Measurements from ENCODE around the gene LAMTOR3. TPM values are rescaled to one million over a fixed set of nuclear protein-coding genes. Genes with fewer than 3 reads are reported as not detected.
A peak's percentile ranks its signal among the peaks of the same experiment; 100 is the strongest.

The LAMTOR3 gene
- polyA plus RNA-seq: 10 to 100 TPM; 49.4 to 76.2 TPM

GRCh38 chr4:99894161-99894997 is at the start of gene LAMTOR3:
Gene LAMTOR3 (minus strand): TSS chr4:99894427. CDS start chr4:99893963, 464 bp downstream.
- Histone ChIP-seq H3K4me3 (ENCODE audit: low read depth in 1 of 2, low read length in 2 of 2) (peak within 1 kb of the TSS; percentile 83 to 97), H3K36me3 (ENCODE audit: control insufficient read depth in 2 of 2, insufficient read depth in 2 of 2, low read length in 1 of 2) (no peaks in the 10 kb centered on the region), H3K9me3 (ENCODE audit: control insufficient read depth in 2 of 2, insufficient read depth in 1 of 2, low read depth in 1 of 2, low read length in 1 of 2) (no peaks in the 10 kb centered on the region), H3K27ac (ENCODE audit: low read depth in 2 of 2, low read length in 1 of 2) (peak within 1 kb of the TSS; percentile 92 to 96), H3K27me3 (ENCODE audit: control insufficient read depth in 1 of 2, insufficient read depth in 2 of 2, low read length in 2 of 2) (no peaks in the 10 kb centered on the region), H3K4me1 (ENCODE audit: control insufficient read depth in 2 of 2, insufficient read depth in 2 of 2, low read length in 1 of 2) (no peaks in the 10 kb centered on the region)
- 3% methylated on average over 32 to 39 of the region's 40 CpGs for WGBS, 2 donors

GRCh38 chr4:99938243-99938753 is 44.1 kb upstream of the LAMTOR3 start:
- WGBS, 2 donors: 94 to 96% methylated on average over 3 of the region's 3 CpGs
- no peaks in the 10 kb centered on the region for H3K27me3 ChIP-seq (ENCODE audit: control insufficient read depth in 1 of 2, insufficient read depth in 2 of 2, low read length in 2 of 2)
- peaks cover 0 to 3% of the 10 kb centered on the region in 2 donors for H3K36me3 ChIP-seq (ENCODE audit: control insufficient read depth in 2 of 2, insufficient read depth in 2 of 2, low read length in 1 of 2)
- H3K9me3 ChIP-seq (ENCODE audit: control insufficient read depth in 2 of 2, insufficient read depth in 1 of 2, low read depth in 1 of 2, low read length in 1 of 2): no peaks in the 10 kb centered on the region
- H3K4me3 ChIP-seq (ENCODE audit: low read depth in 1 of 2, low read length in 2 of 2): no peak overlapping the region
- no peaks in the 10 kb centered on the region for H3K4me1 ChIP-seq (ENCODE audit: control insufficient read depth in 2 of 2, insufficient read depth in 2 of 2, low read length in 1 of 2)
- no peak overlapping the region for H3K27ac ChIP-seq (ENCODE audit: low read depth in 2 of 2, low read length in 1 of 2)

- Histone ChIP-seq H3K27me3 (ENCODE audit: control insufficient read depth in 1 of 2, insufficient read depth in 2 of 2, low read length in 2 of 2) (no peaks in the 10 kb centered on the region), H3K4me1 (ENCODE audit: control insufficient read depth in 2 of 2, insufficient read depth in 2 of 2, low read length in 1 of 2) (no peaks in the 10 kb centered on the region), H3K9me3 (ENCODE audit: control insufficient read depth in 2 of 2, insufficient read depth in 1 of 2, low read depth in 1 of 2, low read length in 1 of 2) (no peaks in the 10 kb centered on the region), H3K27ac (ENCODE audit: low read depth in 2 of 2, low read length in 1 of 2) (no peak overlapping the region), H3K36me3 (ENCODE audit: control insufficient read depth in 2 of 2, insufficient read depth in 2 of 2, low read length in 1 of 2) (peaks cover 0 to 3% of the 10 kb centered on the region in 2 donors), H3K4me3 (ENCODE audit: low read depth in 1 of 2, low read length in 2 of 2) (no peak overlapping the region)
These were observed 40.7 kb upstream of the LAMTOR3 start for GRCh38 chr4:99934891-99935290.

- H3K9me3 ChIP-seq (ENCODE audit: control insufficient read depth in 2 of 2, insufficient read depth in 1 of 2, low read depth in 1 of 2, low read length in 1 of 2): no peaks in the 10 kb centered on the region
- H3K36me3 ChIP-seq (ENCODE audit: control insufficient read depth in 2 of 2, insufficient read depth in 2 of 2, low read length in 1 of 2): no peaks in the 10 kb centered on the region
- H3K4me1 ChIP-seq (ENCODE audit: control insufficient read depth in 2 of 2, insufficient read depth in 2 of 2, low read length in 1 of 2): no peaks in the 10 kb centered on the region
- H3K4me3 ChIP-seq (ENCODE audit: low read depth in 1 of 2, low read length in 2 of 2): no peak overlapping the region
- no peak overlapping the region for H3K27ac ChIP-seq (ENCODE audit: low read depth in 2 of 2, low read length in 1 of 2)
- 84 to 87% methylated on average over 2 of the region's 2 CpGs for WGBS, 2 donors
- H3K27me3 ChIP-seq (ENCODE audit: control insufficient read depth in 1 of 2, insufficient read depth in 2 of 2, low read length in 2 of 2): no peaks in the 10 kb centered on the region
These were observed 33.3 kb upstream of the LAMTOR3 start for GRCh38 chr4:99927566-99927965.

GRCh38 chr4:99921174-99921573 is 26.9 kb upstream of the LAMTOR3 start:
- Histone ChIP-seq H3K4me1 (ENCODE audit: control insufficient read depth in 2 of 2, insufficient read depth in 2 of 2, low read length in 1 of 2) (no peaks in the 10 kb centered on the region), H3K27me3 (ENCODE audit: control insufficient read depth in 1 of 2, insufficient read depth in 2 of 2, low read length in 2 of 2) (no peaks in the 10 kb centered on the region), H3K27ac (ENCODE audit: low read depth in 2 of 2, low read length in 1 of 2) (no peak overlapping the region), H3K9me3 (ENCODE audit: control insufficient read depth in 2 of 2, insufficient read depth in 1 of 2, low read depth in 1 of 2, low read length in 1 of 2) (no peaks in the 10 kb centered on the region), H3K4me3 (ENCODE audit: low read depth in 1 of 2, low read length in 2 of 2) (no peak overlapping the region), H3K36me3 (ENCODE audit: control insufficient read depth in 2 of 2, insufficient read depth in 2 of 2, low read length in 1 of 2) (peaks cover 0 to 7% of the 10 kb centered on the region in 2 donors)
- 89 to 91% methylated on average over 3 of the region's 3 CpGs for WGBS, 2 donors

GRCh38 chr4:99918656-99919055 is 24.4 kb upstream of the LAMTOR3 start:
- WGBS, 2 donors: 96 to 98% methylated on average over 2 of the region's 2 CpGs
- Histone ChIP-seq H3K9me3 (ENCODE audit: control insufficient read depth in 2 of 2, insufficient read depth in 1 of 2, low read depth in 1 of 2, low read length in 1 of 2) (no peaks in the 10 kb centered on the region), H3K36me3 (ENCODE audit: control insufficient read depth in 2 of 2, insufficient read depth in 2 of 2, low read length in 1 of 2) (peaks cover 0 to 7% of the 10 kb centered on the region in 2 donors), H3K27me3 (ENCODE audit: control insufficient read depth in 1 of 2, insufficient read depth in 2 of 2, low read length in 2 of 2) (no peaks in the 10 kb centered on the region), H3K27ac (ENCODE audit: low read depth in 2 of 2, low read length in 1 of 2) (no peak overlapping the region), H3K4me3 (ENCODE audit: low read depth in 1 of 2, low read length in 2 of 2) (no peak overlapping the region), H3K4me1 (ENCODE audit: control insufficient read depth in 2 of 2, insufficient read depth in 2 of 2, low read length in 1 of 2) (no peaks in the 10 kb centered on the region)

- Histone ChIP-seq H3K27me3 (ENCODE audit: control insufficient read depth in 1 of 2, insufficient read depth in 2 of 2, low read length in 2 of 2) (no peaks in the 10 kb centered on the region), H3K4me1 (ENCODE audit: control insufficient read depth in 2 of 2, insufficient read depth in 2 of 2, low read length in 1 of 2) (no peaks in the 10 kb centered on the region), H3K9me3 (ENCODE audit: control insufficient read depth in 2 of 2, insufficient read depth in 1 of 2, low read depth in 1 of 2, low read length in 1 of 2) (no peaks in the 10 kb centered on the region), H3K27ac (ENCODE audit: low read depth in 2 of 2, low read length in 1 of 2) (no peak overlapping the region), H3K4me3 (ENCODE audit: low read depth in 1 of 2, low read length in 2 of 2) (no peak overlapping the region), H3K36me3 (ENCODE audit: control insufficient read depth in 2 of 2, insufficient read depth in 2 of 2, low read length in 1 of 2) (peaks cover 0 to 7% of the 10 kb centered on the region in 2 donors)
- 95 to 96% methylated on average over 3 of the region's 3 CpGs for WGBS, 2 donors
These were observed 23.3 kb upstream of the LAMTOR3 start for GRCh38 chr4:99917575-99917974.

GRCh38 chr4:99915449-99915848 is 21.2 kb upstream of the LAMTOR3 start:
- Histone ChIP-seq H3K27ac (ENCODE audit: low read depth in 2 of 2, low read length in 1 of 2) (no peak overlapping the region), H3K9me3 (ENCODE audit: control insufficient read depth in 2 of 2, insufficient read depth in 1 of 2, low read depth in 1 of 2, low read length in 1 of 2) (no peaks in the 10 kb centered on the region), H3K36me3 (ENCODE audit: control insufficient read depth in 2 of 2, insufficient read depth in 2 of 2, low read length in 1 of 2) (peaks cover 0 to 7% of the 10 kb centered on the region in 2 donors), H3K27me3 (ENCODE audit: control insufficient read depth in 1 of 2, insufficient read depth in 2 of 2, low read length in 2 of 2) (no peaks in the 10 kb centered on the region), H3K4me3 (ENCODE audit: low read depth in 1 of 2, low read length in 2 of 2) (no peak overlapping the region), H3K4me1 (ENCODE audit: control insufficient read depth in 2 of 2, insufficient read depth in 2 of 2, low read length in 1 of 2) (no peaks in the 10 kb centered on the region)
- WGBS, 2 donors: 83 to 91% methylated on average over 2 of the region's 2 CpGs

GRCh38 chr4:99894998-99895397 is 771 bp upstream of the LAMTOR3 start:
- Histone ChIP-seq H3K4me1 (ENCODE audit: control insufficient read depth in 2 of 2, insufficient read depth in 2 of 2, low read length in 1 of 2) (no peaks in the 10 kb centered on the region), H3K9me3 (ENCODE audit: control insufficient read depth in 2 of 2, insufficient read depth in 1 of 2, low read depth in 1 of 2, low read length in 1 of 2) (no peaks in the 10 kb centered on the region), H3K27me3 (ENCODE audit: control insufficient read depth in 1 of 2, insufficient read depth in 2 of 2, low read length in 2 of 2) (no peaks in the 10 kb centered on the region), H3K27ac (ENCODE audit: low read depth in 2 of 2, low read length in 1 of 2) (peak overlapping the region in 1 of 2 donors; percentile 67), H3K4me3 (ENCODE audit: low read depth in 1 of 2, low read length in 2 of 2) (peak overlapping the region in 1 of 2 donors; percentile 97), H3K36me3 (ENCODE audit: control insufficient read depth in 2 of 2, insufficient read depth in 2 of 2, low read length in 1 of 2) (no peaks in the 10 kb centered on the region)
- WGBS, 2 donors: 92 to 96% methylated on average over 16 of the region's 16 CpGs

GRCh38 chr4:99893839-99894160 is 427 bp downstream of the LAMTOR3 start:
- Histone ChIP-seq H3K27me3 (ENCODE audit: control insufficient read depth in 1 of 2, insufficient read depth in 2 of 2, low read length in 2 of 2) (no peaks in the 10 kb centered on the region), H3K4me1 (ENCODE audit: control insufficient read depth in 2 of 2, insufficient read depth in 2 of 2, low read length in 1 of 2) (no peaks in the 10 kb centered on the region), H3K4me3 (ENCODE audit: low read depth in 1 of 2, low read length in 2 of 2) (peak overlapping the region; percentile 83 to 97), H3K36me3 (ENCODE audit: control insufficient read depth in 2 of 2, insufficient read depth in 2 of 2, low read length in 1 of 2) (no peaks in the 10 kb centered on the region), H3K9me3 (ENCODE audit: control insufficient read depth in 2 of 2, insufficient read depth in 1 of 2, low read depth in 1 of 2, low read length in 1 of 2) (no peaks in the 10 kb centered on the region), H3K27ac (ENCODE audit: low read depth in 2 of 2, low read length in 1 of 2) (peak overlapping the region; percentile 92 to 96)
- WGBS, 2 donors: 1 to 2% methylated on average over 12 of the region's 12 CpGs

Data from esophagus (tissue), 2 donors.